Pons (tissue), 1 donor: ENCODE data around the gene MAP3K12.
"Not testable (repeated sequence)": the region's sequence is repeated elsewhere in the genome, so short reads cannot be mapped to it uniquely, and the experiment has no call there.

ENCODE experiments used
- DNase-seq: peaks from one replicate; pipeline ENCODE4 v3.0.0-alpha.2; 2016; ENCODE audit warnings: low spot score

Gene MAP3K12

GRCh38 chr12:53499266-53500141 lies at the start of gene MAP3K12:
MAP3K12 (minus strand) TSS chr12:53499458; CDS start chr12:53487391, 12,067 bp downstream.
- peak; percentile 60 for DNase-seq

GRCh38 chr12:53548354-53548753 lies 49.1 kb upstream of the MAP3K12 start:
- not testable (repeated sequence) for DNase-seq

- peak; percentile 91 for DNase-seq
Measured at GRCh38 chr12:53543539-53543938, 44.3 kb upstream of the MAP3K12 start.

GRCh38 chr12:53539526-53539925 lies 40.3 kb upstream of the MAP3K12 start:
- no peak for DNase-seq

- peak; percentile 95 for DNase-seq
Measured at GRCh38 chr12:53538209-53538689, 39.0 kb upstream of the MAP3K12 start.

GRCh38 chr12:53536962-53537361 lies 37.7 kb upstream of the MAP3K12 start:
- DNase-seq: no peak

GRCh38 chr12:53533471-53533870 lies 34.2 kb upstream of the MAP3K12 start:
- peak; percentile 89 for DNase-seq

- DNase-seq: peak; percentile 49
Measured at GRCh38 chr12:53532524-53533445, 33.5 kb upstream of the MAP3K12 start.

- DNase-seq: no peak
Measured at GRCh38 chr12:53532021-53532420, 32.8 kb upstream of the MAP3K12 start.

- DNase-seq: no peak
Measured at GRCh38 chr12:53530920-53531319, 31.7 kb upstream of the MAP3K12 start.

GRCh38 chr12:53530061-53530460 lies 30.8 kb upstream of the MAP3K12 start:
- DNase-seq: no peak

- no peak for DNase-seq
Measured at GRCh38 chr12:53524476-53524875, 25.2 kb upstream of the MAP3K12 start.

- no peak for DNase-seq
Measured at GRCh38 chr12:53523131-53523530, 23.9 kb upstream of the MAP3K12 start.

- no peak for DNase-seq
Measured at GRCh38 chr12:53518381-53518780, 19.1 kb upstream of the MAP3K12 start.

GRCh38 chr12:53516758-53517455 lies 17.6 kb upstream of the MAP3K12 start:
- no peak for DNase-seq

GRCh38 chr12:53515291-53515680 lies 16.0 kb upstream of the MAP3K12 start:
- no peak for DNase-seq

- no peak for DNase-seq
Measured at GRCh38 chr12:53514628-53515290, 15.5 kb upstream of the MAP3K12 start.

- no peak for DNase-seq
Measured at GRCh38 chr12:53513712-53514410, 14.6 kb upstream of the MAP3K12 start.

- no peak for DNase-seq
Measured at GRCh38 chr12:53510181-53510812, 11.0 kb upstream of the MAP3K12 start.

GRCh38 chr12:53508534-53509170 lies 9.4 kb upstream of the MAP3K12 start:
- peak; percentile 90 for DNase-seq
